Loucy (cell line): ENCODE results near the gene PCDHGA4.

ENCODE experiments used
- H2AFZ ChIP-seq: fragments of 200-600 bp; sonication (generic); 2 replicates; pipeline ENCODE4 v1.6.0; 2016; ENCODE audit warnings: antibody characterized with exemption, mild to moderate bottlenecking, low read length, moderate library complexity
- H3F3A ChIP-seq: fragments of 200-600 bp; 2 replicates; pipeline ENCODE4 v1.6.0; 2016; ENCODE audit warnings: antibody characterized with exemption, low read depth, mild to moderate bottlenecking
- H3K27me3 ChIP-seq: fragments of 200-600 bp; sonication (generic); 2 replicates; pipeline ENCODE4 v1.6.1; 2014; ENCODE audit warnings: low read length, mild to moderate bottlenecking; ENCODE audit not compliant: insufficient read depth, poor library complexity, severe bottlenecking
- H3K36me3 ChIP-seq: fragments of 200-600 bp; sonication (generic); 2 replicates; pipeline ENCODE4 v1.6.1; 2016; ENCODE audit warnings: low read length; ENCODE audit not compliant: insufficient read depth
- H3K4me1 ChIP-seq: fragments of 200-600 bp; sonication (generic); 2 replicates; pipeline ENCODE4 v1.5.1; 2014; ENCODE audit warnings: low read length, mild to moderate bottlenecking; ENCODE audit not compliant: insufficient read depth, poor library complexity, severe bottlenecking
- H3K4me2 ChIP-seq: fragments of 200-600 bp; sonication (generic); 2 replicates; pipeline ENCODE4 v1.6.0; 2014; ENCODE audit warnings: antibody characterized with exemption, low read length, low read depth, mild to moderate bottlenecking; ENCODE audit not compliant: poor library complexity, severe bottlenecking
- H3K4me3 ChIP-seq: fragments of 200-600 bp; sonication (generic); 2 replicates; pipeline ENCODE4 v1.5.1; 2014; ENCODE audit warnings: low read length, mild to moderate bottlenecking, mixed read lengths; ENCODE audit not compliant: poor library complexity, severe bottlenecking
- H3K79me2 ChIP-seq: fragments of 200-600 bp; sonication (generic); 2 replicates; pipeline ENCODE4 v1.6.1; 2014; ENCODE audit warnings: low read length; ENCODE audit not compliant: insufficient read depth
- H3K9ac ChIP-seq: fragments of 200-600 bp; sonication (generic); 2 replicates; pipeline ENCODE4 v1.6.0; 2014; ENCODE audit warnings: mild to moderate bottlenecking, low read depth, low read length, moderate library complexity; ENCODE audit not compliant: poor library complexity, severe bottlenecking
- H3K9me2 ChIP-seq: fragments of 200-600 bp; sonication (generic); replicated peaks from 2 replicates; pipeline ENCODE4 v1.6.1; 2016; ENCODE audit warnings: low read depth, low read length, mixed read lengths
- H3K9me3 ChIP-seq: fragments of 200-600 bp; sonication (generic); 2 replicates; pipeline ENCODE4 v1.6.1; 2014; ENCODE audit warnings: mild to moderate bottlenecking, antibody characterized with exemption, low read length, low read depth; ENCODE audit not compliant: insufficient read depth
- H4K20me1 ChIP-seq: fragments of 200-600 bp; sonication (generic); 2 replicates; pipeline ENCODE4 v1.6.0; 2014; ENCODE audit warnings: antibody characterized with exemption, low read length, mild to moderate bottlenecking; ENCODE audit not compliant: insufficient read depth, poor library complexity, severe bottlenecking
- EZH2phosphoT487 ChIP-seq: fragments of 200-600 bp; IDR thresholded peaks from 2 replicates; pipeline ENCODE4 v1.6.1; 2018; ENCODE audit warnings: antibody characterized with exemption, mild to moderate bottlenecking, moderate library complexity, borderline replicate concordance
- TF ChIP-seq, protein P1 (sequence below): fragments of 200-600 bp; sonication (generic); conservative IDR thresholded peaks from 2 replicates; pipeline ENCODE4 v1.5.1; 2014; ENCODE audit warnings: mild to moderate bottlenecking, antibody characterized with exemption, low read length

Gene PCDHGA4

DNA sequence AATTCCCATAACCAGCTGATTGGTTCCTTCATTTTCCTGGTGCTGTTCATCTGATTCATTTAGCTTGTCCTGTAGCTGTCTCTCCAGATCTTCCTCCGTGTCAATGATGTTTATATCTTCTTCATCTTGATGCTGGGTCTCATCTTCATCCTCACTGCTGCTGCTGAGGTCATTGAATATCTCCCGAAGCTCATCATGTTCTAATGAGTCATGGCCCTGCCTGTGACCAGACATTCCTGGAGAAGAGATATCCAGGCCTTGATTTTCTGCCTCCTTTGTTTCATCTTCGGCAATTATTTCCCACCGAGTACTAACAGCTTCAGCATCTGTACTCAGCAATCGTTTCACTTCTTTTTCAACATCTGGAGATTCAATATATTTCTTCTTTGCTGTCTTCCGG is 35.6 kb upstream of the PCDHGA4 start:
- Histone ChIP-seq H3K9me2 (no peaks in the 10 kb centered on the region), H3F3A (no peaks in the 10 kb centered on the region), H3K4me3 (peak overlapping the region; percentile 79), H3K4me2 (peak overlapping the region; percentile 39), H3K79me2 (peaks cover 13% of the 10 kb centered on the region), H2AFZ (no peak overlapping the region), H3K36me3 (no peaks in the 10 kb centered on the region), H4K20me1 (no peaks in the 10 kb centered on the region), H3K27me3 (no peaks in the 10 kb centered on the region), H3K9ac (no peak overlapping the region), H3K9me3 (peaks cover 20% of the 10 kb centered on the region; the same call in 1 of the 2 replicates), H3K4me1 (no peaks in the 10 kb centered on the region)
- TF ChIP-seq EZH2phosphoT487 = no peak
- TF ChIP-seq, protein P1, sequence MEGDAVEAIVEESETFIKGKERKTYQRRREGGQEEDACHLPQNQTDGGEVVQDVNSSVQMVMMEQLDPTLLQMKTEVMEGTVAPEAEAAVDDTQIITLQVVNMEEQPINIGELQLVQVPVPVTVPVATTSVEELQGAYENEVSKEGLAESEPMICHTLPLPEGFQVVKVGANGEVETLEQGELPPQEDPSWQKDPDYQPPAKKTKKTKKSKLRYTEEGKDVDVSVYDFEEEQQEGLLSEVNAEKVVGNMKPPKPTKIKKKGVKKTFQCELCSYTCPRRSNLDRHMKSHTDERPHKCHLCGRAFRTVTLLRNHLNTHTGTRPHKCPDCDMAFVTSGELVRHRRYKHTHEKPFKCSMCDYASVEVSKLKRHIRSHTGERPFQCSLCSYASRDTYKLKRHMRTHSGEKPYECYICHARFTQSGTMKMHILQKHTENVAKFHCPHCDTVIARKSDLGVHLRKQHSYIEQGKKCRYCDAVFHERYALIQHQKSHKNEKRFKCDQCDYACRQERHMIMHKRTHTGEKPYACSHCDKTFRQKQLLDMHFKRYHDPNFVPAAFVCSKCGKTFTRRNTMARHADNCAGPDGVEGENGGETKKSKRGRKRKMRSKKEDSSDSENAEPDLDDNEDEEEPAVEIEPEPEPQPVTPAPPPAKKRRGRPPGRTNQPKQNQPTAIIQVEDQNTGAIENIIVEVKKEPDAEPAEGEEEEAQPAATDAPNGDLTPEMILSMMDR = no peak

DNA sequence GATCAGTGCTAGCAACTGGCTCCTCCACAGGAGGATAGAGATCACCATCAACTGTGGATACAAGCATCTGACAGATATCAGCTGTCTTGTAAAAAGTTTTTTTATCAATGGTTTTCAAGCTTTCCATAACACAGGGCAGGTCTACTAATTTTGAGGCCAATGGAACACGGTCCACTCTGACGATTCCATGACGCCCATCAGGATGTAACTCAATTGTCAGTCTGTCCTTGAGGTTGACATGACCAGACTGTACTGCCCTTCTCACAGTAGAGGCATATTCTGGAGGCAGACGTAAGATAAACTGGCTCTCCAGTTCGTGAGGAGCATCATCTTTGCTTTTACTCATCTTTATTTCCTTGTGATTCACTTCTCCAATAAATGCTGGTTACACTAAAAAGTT is 35.1 kb upstream of the PCDHGA4 start:
- H3K27me3 ChIP-seq = no peaks in the 10 kb centered on the region
- no peaks in the 10 kb centered on the region for H3K4me1 ChIP-seq
- no peaks in the 10 kb centered on the region for H3F3A ChIP-seq
- H3K9ac ChIP-seq = no peak overlapping the region
- H3K9me3 ChIP-seq = peaks cover 20% of the 10 kb centered on the region; the same call in 1 of the 2 replicates
- no peaks in the 10 kb centered on the region for H3K9me2 ChIP-seq
- no peak overlapping the region for H2AFZ ChIP-seq
- peaks cover 13% of the 10 kb centered on the region for H3K79me2 ChIP-seq
- peak overlapping the region; percentile 79 for H3K4me3 ChIP-seq
- H3K36me3 ChIP-seq = no peaks in the 10 kb centered on the region
- H3K4me2 ChIP-seq = peak overlapping the region; percentile 39
- H4K20me1 ChIP-seq = no peaks in the 10 kb centered on the region
- TF ChIP-seq, protein P1 = no peak

DNA sequence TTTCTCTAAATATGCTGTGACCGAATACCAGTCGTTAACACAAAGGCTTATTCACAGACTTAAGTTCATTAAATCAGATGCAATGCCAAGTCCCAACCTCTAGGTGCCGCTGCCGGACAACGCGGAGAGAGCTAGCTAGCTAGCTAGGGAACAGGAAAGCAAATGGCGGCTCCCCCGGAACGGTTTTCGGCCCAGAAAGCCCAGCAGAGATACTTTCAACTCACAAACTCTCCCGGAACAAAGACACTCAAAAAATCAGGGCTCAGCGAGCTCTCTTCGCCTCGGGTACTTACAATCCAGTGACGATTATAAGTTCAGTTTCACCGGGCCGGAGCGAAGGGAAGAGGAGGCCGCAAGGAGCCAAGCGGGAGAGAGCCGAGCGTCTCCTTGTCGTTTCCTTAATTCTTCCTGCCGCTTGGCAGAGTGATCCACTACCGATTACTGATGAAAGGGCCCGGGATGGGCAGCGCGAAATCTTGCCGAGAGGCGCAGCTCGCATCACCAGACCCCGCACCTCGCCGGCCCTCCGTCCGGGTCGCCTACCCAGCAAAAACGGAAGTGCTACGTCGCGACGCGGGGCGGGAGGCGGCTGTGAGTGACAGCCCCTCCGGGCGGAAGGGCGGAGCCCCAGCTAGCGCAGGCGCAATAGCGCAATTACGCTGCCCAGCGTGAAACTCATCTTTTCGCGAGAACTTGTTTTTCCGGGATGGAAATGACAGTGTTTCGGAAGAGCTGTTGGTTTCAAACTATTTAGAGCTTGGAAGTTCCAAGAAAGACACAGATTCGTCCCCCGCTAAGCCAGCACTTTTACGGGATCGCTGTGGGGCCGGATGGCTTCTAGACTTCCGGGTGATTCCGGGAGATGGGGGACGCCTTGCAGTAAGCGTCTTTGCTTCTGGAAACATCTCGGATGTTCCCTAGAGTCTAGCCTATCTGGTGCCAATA is 34.3 kb upstream of the PCDHGA4 start, which contains the start of gene TAF7:
TAF7 (minus strand) TSS at position 560 of the 945 bp plus-strand sequence. CDS start 740 bp downstream, outside the sequence.
- H2AFZ ChIP-seq = peak within 1 kb of the TSS; percentile 94
- H3F3A ChIP-seq = no peaks in the 10 kb centered on the region
- H3K9me2 ChIP-seq = no peaks in the 10 kb centered on the region
- peak within 1 kb of the TSS; percentile 79 for H3K4me3 ChIP-seq
- H3K4me2 ChIP-seq = peak within 1 kb of the TSS; percentile 39
- peaks cover 20% of the 10 kb centered on the region; the same call in 1 of the 2 replicates for H3K9me3 ChIP-seq
- H3K4me1 ChIP-seq = no peaks in the 10 kb centered on the region
- no peaks in the 10 kb centered on the region for H3K36me3 ChIP-seq
- H3K27me3 ChIP-seq = no peaks in the 10 kb centered on the region
- H3K79me2 ChIP-seq = peaks cover 13% of the 10 kb centered on the region
- TF ChIP-seq EZH2phosphoT487 = no peak
- TF ChIP-seq, protein P1 = peak; percentile 87
- no peaks in the 10 kb centered on the region for H4K20me1 ChIP-seq
- peak within 1 kb of the TSS; percentile 75 for H3K9ac ChIP-seq
